Keratinocyte (primary cell): ENCODE results near the gene STN1. TPM values are rescaled to one million over a fixed set of nuclear protein-coding genes. Genes with fewer than 3 reads are reported as not detected.
"Not testable (repeated sequence)": the region's sequence is repeated elsewhere in the genome, so short reads cannot be mapped to it uniquely, and the experiment has no call there.

Experiments used
- DNase-seq: peaks from one replicate; pipeline ENCODE4 v3.0.0-alpha.2; 2011; ENCODE audit warnings: low read depth, missing footprints, low spot score
- FAIRE-seq: peaks from 2 replicates; lab custom pipeline; 2011; peaks lifted over from hg19 to GRCh38; lab: Jason Lieb, UNC
- H2AFZ ChIP-seq: 2 replicates; pipeline ENCODE4 v1.6.0; 2012; ENCODE audit warnings: low read length, control low read depth, inconsistent platforms; ENCODE audit not compliant: control insufficient read depth
- H3K27ac ChIP-seq: 2 replicates; pipeline ENCODE4 v1.5.1; 2011; ENCODE audit warnings: low read length; ENCODE audit not compliant: control insufficient read depth, insufficient read depth
- H3K27me3 ChIP-seq: 3 replicates; pipeline ENCODE4 v1.6.0; 2011; ENCODE audit warnings: low read length; ENCODE audit not compliant: control insufficient read depth, insufficient read depth; ENCODE audit errors: extremely low read depth
- H3K36me3 ChIP-seq, 2 experiments: 2 replicates in 1 of 2; 3 replicates in 1 of 2; pipeline ENCODE4 v1.5.1; 2011; ENCODE audit warnings: low read length in 2 of 2, mild to moderate bottlenecking in 1 of 2; ENCODE audit not compliant: control insufficient read depth in 2 of 2, insufficient read depth in 2 of 2; ENCODE audit errors: extremely low read depth in 1 of 2
- H3K4me1 ChIP-seq: 3 replicates; pipeline ENCODE4 v1.5.1; 2011; ENCODE audit warnings: low read length; ENCODE audit not compliant: control insufficient read depth, insufficient read depth; ENCODE audit errors: extremely low read depth
- H3K4me2 ChIP-seq: 3 replicates; pipeline ENCODE4 v1.6.0; 2011; ENCODE audit warnings: low read depth, low read length; ENCODE audit not compliant: control insufficient read depth, insufficient read depth; ENCODE audit errors: extremely low read depth
- H3K4me3 ChIP-seq, 3 experiments: fragments of 200-600 bp in 1 of 3; sonication (generic) in 1 of 3; 2 replicates in 2 of 3; 3 replicates in 1 of 3; pipeline ENCODE4 v1.5.1; 2011 to 2016; ENCODE audit warnings: low read length in 3 of 3, mild to moderate bottlenecking in 3 of 3, control low read depth in 2 of 3, inconsistent platforms in 1 of 3, low read depth in 1 of 3, mixed read lengths in 1 of 3, mixed run types in 1 of 3, moderate library complexity in 1 of 3; ENCODE audit not compliant: control insufficient read depth in 2 of 3, insufficient read depth in 2 of 3; ENCODE audit errors: extremely low read depth in 1 of 3
- H3K79me2 ChIP-seq: 2 replicates; pipeline ENCODE4 v1.6.0; 2012; ENCODE audit warnings: low read length; ENCODE audit not compliant: control insufficient read depth, insufficient read depth
- H3K9ac ChIP-seq: 3 replicates; pipeline ENCODE4 v1.6.0; 2011; ENCODE audit warnings: low read length; ENCODE audit not compliant: control insufficient read depth, insufficient read depth; ENCODE audit errors: extremely low read depth
- H3K9me1 ChIP-seq: 3 replicates; pipeline ENCODE4 v1.6.0; 2011; ENCODE audit warnings: low read length; ENCODE audit not compliant: control insufficient read depth, insufficient read depth; ENCODE audit errors: extremely low read depth
- H3K9me3 ChIP-seq: 2 replicates; pipeline ENCODE4 v1.5.1; 2012; ENCODE audit warnings: low read depth, low read length; ENCODE audit not compliant: control insufficient read depth
- H4K20me1 ChIP-seq: 3 replicates; pipeline ENCODE4 v1.6.0; 2011; ENCODE audit warnings: low read length; ENCODE audit not compliant: control insufficient read depth, insufficient read depth; ENCODE audit errors: extremely low read depth
- CTCF ChIP-seq, 3 experiments: IDR thresholded peaks in 1 of 3; conservative IDR thresholded peaks in 1 of 3; optimal IDR thresholded peaks in 1 of 3; 2 replicates in 2 of 3; 3 replicates in 1 of 3; pipeline versions ENCODE3 to v1.5.1; 2011; ENCODE audit warnings: low read length in 3 of 3, mild to moderate bottlenecking in 3 of 3, moderate library complexity in 2 of 3, control low read depth in 1 of 3, inconsistent platforms in 1 of 3; ENCODE audit not compliant: insufficient read depth in 2 of 3; ENCODE audit errors: extremely low read depth in 1 of 3
- EZH2 ChIP-seq: IDR thresholded peaks from one replicate; pipeline ENCODE4 v1.6.1; 2012; ENCODE audit warnings: inconsistent platforms, mild to moderate bottlenecking, low read length, moderate library complexity
- dilution Hi-C: fragments of 300-500 bp; cut with MboI; formaldehyde crosslinking; loops from one replicate; pipeline ENCODE4 v1.7.0; 2020; ENCODE audit warnings: low sequenced_read_pairs; ENCODE audit not compliant: extremely low pct_ligation_motif_present
- polyA plus RNA-seq, 5 experiments: library from polyadenylated mRNA; depleted of rRNA in 3 of 5; stranded (reverse) in 3 of 5; stranded (forward) in 1 of 5; unstranded in 1 of 5; fragments of >200 nt; gene quantifications; 1 replicate in 1 of 5; 2 replicates in 3 of 5; 3 replicates in 1 of 5; pipeline versions ENCODE4 v1.2.1 to v1.2.3, GENCODE V29; 2011 to 2012; ENCODE audit warnings: missing spikeins in 2 of 5, low read depth in 1 of 5, low replicate concordance in 1 of 5

Gene STN1
- polyA plus RNA-seq, 1 donor (not counting 4 experiments of a cell fraction or from before 2014, with no cell fraction given) = 29.0 TPM

DNA sequence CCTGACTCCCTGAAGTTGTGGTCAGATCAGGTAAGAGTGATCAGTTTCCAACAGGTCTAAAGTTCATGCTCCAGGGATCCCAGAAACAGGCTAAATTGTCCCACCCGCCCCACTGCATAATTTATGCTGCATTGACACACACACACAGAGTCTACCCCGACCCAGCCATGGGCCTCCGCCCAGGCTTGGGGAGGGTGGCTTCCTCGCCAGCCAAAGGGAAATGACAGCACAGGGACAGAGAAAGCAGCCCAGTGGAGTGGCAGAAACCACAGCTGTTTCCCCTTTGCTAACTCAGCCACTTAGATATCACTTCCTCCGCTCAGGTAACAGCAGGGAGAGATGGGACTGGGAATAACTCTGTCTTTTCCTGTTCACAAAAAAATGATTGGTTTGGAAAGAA lies 72.0 kb downstream of the STN1 start:
- H3K4me1 ChIP-seq = peaks cover 81% of the 10 kb centered on the region
- peak overlapping the region; percentile 33 for H3K27ac ChIP-seq
- DNase-seq = no peak

DNA sequence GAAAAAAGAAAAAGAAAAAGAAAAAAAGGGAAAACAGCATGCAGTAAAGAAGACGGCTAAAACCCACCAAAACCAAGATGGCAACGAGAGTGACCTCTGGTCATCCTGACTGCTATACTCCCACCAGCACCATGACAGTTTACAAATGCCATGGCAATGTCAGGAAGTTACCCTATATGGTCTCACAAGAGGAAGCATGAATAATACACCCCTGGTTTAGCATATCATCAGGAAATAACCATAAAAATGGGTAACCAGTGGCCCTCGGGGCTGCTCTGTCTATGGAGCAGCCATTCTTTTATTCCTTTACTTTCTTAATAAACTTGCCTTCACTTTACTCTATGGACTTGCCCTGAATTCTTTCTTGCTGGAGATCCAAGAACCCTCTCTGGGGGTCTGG lies 72.6 kb downstream of the STN1 start:
- peaks cover 14 to 62% of the 10 kb centered on the region in 2 experiments for H3K36me3 ChIP-seq
- H3K27me3 ChIP-seq, DNase-seq, FAIRE-seq, dilution Hi-C loops, H3K9ac ChIP-seq, H3K9me3 ChIP-seq, H3K4me2 ChIP-seq, H3K4me3 ChIP-seq, H3K27ac ChIP-seq, H2AFZ ChIP-seq: not testable (repeated sequence)
- peaks cover 16% of the 10 kb centered on the region for H3K9me1 ChIP-seq
- peaks cover 98% of the 10 kb centered on the region for H3K79me2 ChIP-seq
- peaks cover 36% of the 10 kb centered on the region for H4K20me1 ChIP-seq
- peaks cover 81% of the 10 kb centered on the region for H3K4me1 ChIP-seq

More for the DNA sequence above, 72.0 kb downstream of the STN1 start:
- TF ChIP-seq CTCF (optimal IDR thresholded peaks at IDR 0.05 in 1 of 3, IDR thresholded peaks at IDR 0.05 in 1 of 3, conservative IDR thresholded peaks at IDR 0.05 in 1 of 3; ENCODE audit: extremely low read depth in 1 of 3, insufficient read depth in 2 of 3, low read length in 3 of 3) (no peak), EZH2 (no peak)
- Histone ChIP-seq H2AFZ (no peak overlapping the region), H3K4me2 (peak overlapping the region; percentile 25), H3K9me3 (no peaks in the 10 kb centered on the region), H4K20me1 (peaks cover 30% of the 10 kb centered on the region), H3K36me3 (peaks cover 14 to 61% of the 10 kb centered on the region in 2 experiments), H3K27me3 (no peaks in the 10 kb centered on the region), H3K4me3 (no peak overlapping the region), H3K9ac (no peak overlapping the region), H3K9me1 (peaks cover 14% of the 10 kb centered on the region), H3K79me2 (peaks cover 98% of the 10 kb centered on the region)
- dilution Hi-C loops = no loop called here
- peak; percentile 36 for FAIRE-seq
